Measurements from ENCODE around the gene USP31. TPM values are rescaled to one million over a fixed set of nuclear protein-coding genes. Genes with fewer than 3 reads are reported as not detected.

Gene USP31
- total RNA-seq, 1 experiment from 2014 or later: 17.4 TPM

DNA sequence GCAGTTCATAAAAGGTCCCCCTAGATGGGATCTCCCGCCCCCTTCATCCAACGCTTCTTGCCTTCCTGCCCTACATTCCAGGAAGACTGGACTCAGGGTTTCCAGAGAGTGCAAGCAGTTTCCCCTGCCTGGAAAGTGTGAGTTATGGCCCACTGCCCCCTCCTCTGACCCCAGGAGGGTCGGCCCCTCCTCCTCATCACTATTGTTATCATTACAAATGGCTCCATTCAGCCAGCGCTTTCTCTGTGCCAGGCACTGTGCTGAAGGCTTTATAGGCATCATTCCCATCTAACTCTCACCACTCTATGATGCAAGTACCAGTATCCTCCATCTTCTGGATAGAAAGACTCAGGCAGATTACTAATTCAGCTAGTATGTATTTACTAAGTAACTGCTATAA lies 90.7 kb downstream of the USP31 start:
- no peak for ATAC-seq

More for the DNA sequence above, 90.7 kb downstream of the USP31 start:
- H3K27ac Mint-ChIP-seq: no peak overlapping the region
- no peak for DNase-seq (ENCODE audit: low spot score)
- TF ChIP-seq TEAD1 (CRISPR knock-in tag; IDR thresholded peaks at IDR 0.05): no peak
- TF ChIP-seq GRHL2 (CRISPR knock-in tag; IDR thresholded peaks at IDR 0.05; ENCODE audit: insufficient replicate concordance, severe bottlenecking): no peak
- TF ChIP-seq FOXJ3 (CRISPR knock-in tag; IDR thresholded peaks at IDR 0.05; ENCODE audit: borderline replicate concordance): no peak
- TF ChIP-seq, protein P1, sequence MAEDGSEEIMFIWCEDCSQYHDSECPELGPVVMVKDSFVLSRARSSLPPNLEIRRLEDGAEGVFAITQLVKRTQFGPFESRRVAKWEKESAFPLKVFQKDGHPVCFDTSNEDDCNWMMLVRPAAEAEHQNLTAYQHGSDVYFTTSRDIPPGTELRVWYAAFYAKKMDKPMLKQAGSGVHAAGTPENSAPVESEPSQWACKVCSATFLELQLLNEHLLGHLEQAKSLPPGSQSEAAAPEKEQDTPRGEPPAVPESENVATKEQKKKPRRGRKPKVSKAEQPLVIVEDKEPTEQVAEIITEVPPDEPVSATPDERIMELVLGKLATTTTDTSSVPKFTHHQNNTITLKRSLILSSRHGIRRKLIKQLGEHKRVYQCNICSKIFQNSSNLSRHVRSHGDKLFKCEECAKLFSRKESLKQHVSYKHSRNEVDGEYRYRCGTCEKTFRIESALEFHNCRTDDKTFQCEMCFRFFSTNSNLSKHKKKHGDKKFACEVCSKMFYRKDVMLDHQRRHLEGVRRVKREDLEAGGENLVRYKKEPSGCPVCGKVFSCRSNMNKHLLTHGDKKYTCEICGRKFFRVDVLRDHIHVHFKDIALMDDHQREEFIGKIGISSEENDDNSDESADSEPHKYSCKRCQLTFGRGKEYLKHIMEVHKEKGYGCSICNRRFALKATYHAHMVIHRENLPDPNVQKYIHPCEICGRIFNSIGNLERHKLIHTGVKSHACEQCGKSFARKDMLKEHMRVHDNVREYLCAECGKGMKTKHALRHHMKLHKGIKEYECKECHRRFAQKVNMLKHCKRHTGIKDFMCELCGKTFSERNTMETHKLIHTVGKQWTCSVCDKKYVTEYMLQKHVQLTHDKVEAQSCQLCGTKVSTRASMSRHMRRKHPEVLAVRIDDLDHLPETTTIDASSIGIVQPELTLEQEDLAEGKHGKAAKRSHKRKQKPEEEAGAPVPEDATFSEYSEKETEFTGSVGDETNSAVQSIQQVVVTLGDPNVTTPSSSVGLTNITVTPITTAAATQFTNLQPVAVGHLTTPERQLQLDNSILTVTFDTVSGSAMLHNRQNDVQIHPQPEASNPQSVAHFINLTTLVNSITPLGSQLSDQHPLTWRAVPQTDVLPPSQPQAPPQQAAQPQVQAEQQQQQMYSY (CRISPR knock-in tag; IDR thresholded peaks at IDR 0.05): no peak
- no peak for TF ChIP-seq RELA (CRISPR knock-in tag; IDR thresholded peaks at IDR 0.05; ENCODE audit: borderline replicate concordance)
- TF ChIP-seq, protein P2, sequence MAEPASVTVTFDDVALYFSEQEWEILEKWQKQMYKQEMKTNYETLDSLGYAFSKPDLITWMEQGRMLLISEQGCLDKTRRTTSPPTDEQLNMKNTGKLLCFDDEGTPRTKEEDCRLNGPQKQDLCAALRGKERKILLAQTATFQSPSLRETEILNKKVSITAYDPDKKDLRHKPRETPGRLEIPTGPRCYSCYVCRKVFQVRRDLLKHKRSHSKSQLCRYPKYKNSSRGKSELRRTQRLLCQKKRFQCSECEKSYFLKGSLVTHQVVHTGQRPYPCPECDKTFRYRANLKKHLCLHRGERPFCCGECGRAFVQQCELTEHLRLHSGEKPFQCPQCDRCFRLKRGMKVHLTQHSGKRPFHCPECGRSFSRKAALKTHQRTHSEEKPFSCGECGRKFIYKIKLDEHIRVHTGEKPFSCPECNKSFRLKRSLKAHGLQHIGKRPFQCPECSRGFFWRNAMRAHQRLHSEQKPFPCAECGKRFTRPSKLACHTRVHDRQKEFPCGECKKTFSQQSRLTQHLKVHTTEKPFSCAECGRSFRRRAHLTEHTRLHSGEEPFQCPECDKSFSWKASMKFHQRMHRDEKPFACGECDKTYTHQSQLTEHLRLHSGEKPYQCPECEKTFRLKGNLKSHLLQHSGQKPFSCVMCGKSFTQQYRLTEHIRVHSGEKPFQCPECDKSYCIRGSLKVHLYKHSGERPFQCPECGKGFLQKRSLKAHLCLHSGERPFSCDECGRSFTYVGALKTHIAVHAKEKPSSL (CRISPR knock-in tag; conservative IDR thresholded peaks at IDR 0.05): no peak
- TF ChIP-seq, protein P3, sequence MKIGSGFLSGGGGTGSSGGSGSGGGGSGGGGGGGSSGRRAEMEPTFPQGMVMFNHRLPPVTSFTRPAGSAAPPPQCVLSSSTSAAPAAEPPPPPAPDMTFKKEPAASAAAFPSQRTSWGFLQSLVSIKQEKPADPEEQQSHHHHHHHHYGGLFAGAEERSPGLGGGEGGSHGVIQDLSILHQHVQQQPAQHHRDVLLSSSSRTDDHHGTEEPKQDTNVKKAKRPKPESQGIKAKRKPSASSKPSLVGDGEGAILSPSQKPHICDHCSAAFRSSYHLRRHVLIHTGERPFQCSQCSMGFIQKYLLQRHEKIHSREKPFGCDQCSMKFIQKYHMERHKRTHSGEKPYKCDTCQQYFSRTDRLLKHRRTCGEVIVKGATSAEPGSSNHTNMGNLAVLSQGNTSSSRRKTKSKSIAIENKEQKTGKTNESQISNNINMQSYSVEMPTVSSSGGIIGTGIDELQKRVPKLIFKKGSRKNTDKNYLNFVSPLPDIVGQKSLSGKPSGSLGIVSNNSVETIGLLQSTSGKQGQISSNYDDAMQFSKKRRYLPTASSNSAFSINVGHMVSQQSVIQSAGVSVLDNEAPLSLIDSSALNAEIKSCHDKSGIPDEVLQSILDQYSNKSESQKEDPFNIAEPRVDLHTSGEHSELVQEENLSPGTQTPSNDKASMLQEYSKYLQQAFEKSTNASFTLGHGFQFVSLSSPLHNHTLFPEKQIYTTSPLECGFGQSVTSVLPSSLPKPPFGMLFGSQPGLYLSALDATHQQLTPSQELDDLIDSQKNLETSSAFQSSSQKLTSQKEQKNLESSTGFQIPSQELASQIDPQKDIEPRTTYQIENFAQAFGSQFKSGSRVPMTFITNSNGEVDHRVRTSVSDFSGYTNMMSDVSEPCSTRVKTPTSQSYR (CRISPR knock-in tag; IDR thresholded peaks at IDR 0.05): no peak
- TF ChIP-seq, protein P4, sequence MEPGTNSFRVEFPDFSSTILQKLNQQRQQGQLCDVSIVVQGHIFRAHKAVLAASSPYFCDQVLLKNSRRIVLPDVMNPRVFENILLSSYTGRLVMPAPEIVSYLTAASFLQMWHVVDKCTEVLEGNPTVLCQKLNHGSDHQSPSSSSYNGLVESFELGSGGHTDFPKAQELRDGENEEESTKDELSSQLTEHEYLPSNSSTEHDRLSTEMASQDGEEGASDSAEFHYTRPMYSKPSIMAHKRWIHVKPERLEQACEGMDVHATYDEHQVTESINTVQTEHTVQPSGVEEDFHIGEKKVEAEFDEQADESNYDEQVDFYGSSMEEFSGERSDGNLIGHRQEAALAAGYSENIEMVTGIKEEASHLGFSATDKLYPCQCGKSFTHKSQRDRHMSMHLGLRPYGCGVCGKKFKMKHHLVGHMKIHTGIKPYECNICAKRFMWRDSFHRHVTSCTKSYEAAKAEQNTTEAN (CRISPR knock-in tag; IDR thresholded peaks at IDR 0.05): no peak
- TF ChIP-seq KAT7 (CRISPR knock-in tag; IDR thresholded peaks at IDR 0.05; ENCODE audit: borderline replicate concordance): no peak
- TF ChIP-seq, protein P5, sequence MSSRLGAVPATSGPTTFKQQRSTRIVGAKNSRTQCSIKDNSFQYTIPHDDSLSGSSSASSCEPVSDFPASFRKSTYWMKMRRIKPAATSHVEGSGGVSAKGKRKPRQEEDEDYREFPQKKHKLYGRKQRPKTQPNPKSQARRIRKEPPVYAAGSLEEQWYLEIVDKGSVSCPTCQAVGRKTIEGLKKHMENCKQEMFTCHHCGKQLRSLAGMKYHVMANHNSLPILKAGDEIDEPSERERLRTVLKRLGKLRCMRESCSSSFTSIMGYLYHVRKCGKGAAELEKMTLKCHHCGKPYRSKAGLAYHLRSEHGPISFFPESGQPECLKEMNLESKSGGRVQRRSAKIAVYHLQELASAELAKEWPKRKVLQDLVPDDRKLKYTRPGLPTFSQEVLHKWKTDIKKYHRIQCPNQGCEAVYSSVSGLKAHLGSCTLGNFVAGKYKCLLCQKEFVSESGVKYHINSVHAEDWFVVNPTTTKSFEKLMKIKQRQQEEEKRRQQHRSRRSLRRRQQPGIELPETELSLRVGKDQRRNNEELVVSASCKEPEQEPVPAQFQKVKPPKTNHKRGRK (CRISPR knock-in tag; IDR thresholded peaks at IDR 0.05; ENCODE audit: borderline replicate concordance): no peak
- H3K9me3 Mint-ChIP-seq: peaks cover 4% of the 10 kb centered on the region; the same call in 1 of the 2 replicates
- H3K4me1 Mint-ChIP-seq: peaks cover 23% of the 10 kb centered on the region
- no peaks in the 10 kb centered on the region for H3K36me3 Mint-ChIP-seq
- ChIA-PET POLR2A (no interaction called here), CTCF (interaction anchor here (1.3 kb wide), 1 partner anchor 160 kb away, joined by 4 read pairs; no protein-coding TSS in a partner anchor)
- no peak overlapping the region for H3K4me3 Mint-ChIP-seq
- no peaks in the 10 kb centered on the region for H3K27me3 Mint-ChIP-seq (ENCODE audit: low read depth)

All from WTC11 (cell line).